ENCODE results near the gene PHF2.

Gene PHF2

GRCh38 chr9:93540305-93540704, 36.1 kb upstream of the PHF2 start:
- DNase-seq (ENCODE audit: low read depth in 2 of 2), result no peak
- no peak for TF ChIP-seq CTCF (IDR thresholded peaks at IDR 0.05; ENCODE audit: low read depth, low read length)
- H3K4me3 ChIP-seq (replicated peaks in 1 of 2; ENCODE audit: low read depth in 2 of 2, low read length in 2 of 2), result no peak overlapping the region

- no peak for DNase-seq (ENCODE audit: low read depth in 2 of 2)
- no peak overlapping the region for H3K4me3 ChIP-seq (replicated peaks in 1 of 2; ENCODE audit: low read depth in 2 of 2, low read length in 2 of 2)
- TF ChIP-seq CTCF (IDR thresholded peaks at IDR 0.05; ENCODE audit: low read depth, low read length), result no peak
Measured at GRCh38 chr9:93541005-93541404, 35.4 kb upstream of the PHF2 start.

- peak in 1 of 2 donors; percentile 10 for DNase-seq (ENCODE audit: low read depth in 2 of 2)
- TF ChIP-seq CTCF (IDR thresholded peaks at IDR 0.05; ENCODE audit: low read depth, low read length), result no peak
Measured at GRCh38 chr9:93541581-93542349, 34.6 kb upstream of the PHF2 start.

GRCh38 chr9:93543117-93543516, 33.3 kb upstream of the PHF2 start:
- DNase-seq (ENCODE audit: low read depth in 2 of 2), result no peak
- H3K4me3 ChIP-seq (replicated peaks in 1 of 2; ENCODE audit: low read depth in 2 of 2, low read length in 2 of 2), result no peak overlapping the region
- no peak for TF ChIP-seq CTCF (IDR thresholded peaks at IDR 0.05; ENCODE audit: low read depth, low read length)

More at GRCh38 chr9:93541581-93542349, 34.6 kb upstream of the PHF2 start:
- no peak overlapping the region for H3K4me3 ChIP-seq (replicated peaks in 1 of 2; ENCODE audit: low read depth in 2 of 2, low read length in 2 of 2)

- no peak for TF ChIP-seq CTCF (IDR thresholded peaks at IDR 0.05; ENCODE audit: low read depth, low read length)
Measured at GRCh38 chr9:93546356-93546755, 30.0 kb upstream of the PHF2 start.

GRCh38 chr9:93549611-93550010, 26.8 kb upstream of the PHF2 start:
- no peak for DNase-seq (ENCODE audit: low read depth in 2 of 2)
- TF ChIP-seq CTCF (IDR thresholded peaks at IDR 0.05; ENCODE audit: low read depth, low read length), result no peak
- no peak overlapping the region for H3K4me3 ChIP-seq (replicated peaks in 1 of 2; ENCODE audit: low read depth in 2 of 2, low read length in 2 of 2)

More at GRCh38 chr9:93546356-93546755, 30.0 kb upstream of the PHF2 start:
- no peak for DNase-seq (ENCODE audit: low read depth in 2 of 2)
- no peak overlapping the region for H3K4me3 ChIP-seq (replicated peaks in 1 of 2; ENCODE audit: low read depth in 2 of 2, low read length in 2 of 2)

- TF ChIP-seq CTCF (IDR thresholded peaks at IDR 0.05; ENCODE audit: low read depth, low read length), result no peak
- no peak overlapping the region for H3K4me3 ChIP-seq (replicated peaks in 1 of 2; ENCODE audit: low read depth in 2 of 2, low read length in 2 of 2)
- no peak for DNase-seq (ENCODE audit: low read depth in 2 of 2)
Measured at GRCh38 chr9:93552923-93553322, 23.5 kb upstream of the PHF2 start.
